Measurements from ENCODE around the gene SCAPER. TPM values are rescaled to one million over a fixed set of nuclear protein-coding genes. Genes with fewer than 3 reads are reported as not detected.

Gene SCAPER
- total and polyA plus RNA-seq, 2 donors (not counting 1 experiment from before 2014, with no cell fraction given) = 8.3 to 61.6 TPM

GRCh38 chr15:76553102-76553501 is 352.0 kb downstream of the SCAPER start:
- no peak overlapping the region for H3K9ac ChIP-seq (ENCODE audit: low read length)
- ChIA-PET POLR2A (no interaction called here), CTCF (no interaction called here)
- peaks cover 0 to 8% (median 1%) of the 10 kb centered on the region in 3 donors for H3K9me3 ChIP-seq (ENCODE audit: control extremely low read depth in 1 of 3, control insufficient read depth in 2 of 3, insufficient read depth in 1 of 3, low read length in 2 of 3)
- H3K9me3 Mint-ChIP-seq (ENCODE audit: insufficient read depth) = peaks cover 9% of the 10 kb centered on the region
- no peaks in the 10 kb centered on the region for H3K79me2 ChIP-seq (ENCODE audit: control insufficient read depth, insufficient read depth, low read length)
- ATAC-seq (ENCODE audit: low read depth) (no peak), DNase-seq (no peak)
- no peaks in the 10 kb centered on the region for H3K4me1 ChIP-seq (ENCODE audit: control insufficient read depth in 2 of 2, insufficient read depth in 2 of 2, low read length in 2 of 2)
- no peak overlapping the region for H3K4me2 ChIP-seq (replicated peaks; ENCODE audit: low read depth, low read length, poor library complexity, severe bottlenecking)
- H3K27ac Mint-ChIP-seq = no peak overlapping the region
- no peak overlapping the region for H3K27ac ChIP-seq (ENCODE audit: low read length in 2 of 2)
- H4K20me1 ChIP-seq (ENCODE audit: control insufficient read depth, insufficient read depth, low read length, poor library complexity, severe bottlenecking) = no peaks in the 10 kb centered on the region
- no peaks in the 10 kb centered on the region for H3K27me3 Mint-ChIP-seq
- no peak overlapping the region for H3K4me3 Mint-ChIP-seq
- H3K4me1 Mint-ChIP-seq = no peaks in the 10 kb centered on the region
- no peaks in the 10 kb centered on the region for H3K36me3 ChIP-seq (replicated peaks in 1 of 2; ENCODE audit: control extremely low read depth in 1 of 2, control insufficient read depth in 1 of 2, extremely low read depth in 1 of 2, insufficient read depth in 2 of 2, low read length in 1 of 2)
- H3K27me3 ChIP-seq (replicated peaks in 1 of 4; ENCODE audit: control extremely low read depth in 1 of 4, control insufficient read depth in 3 of 4, insufficient read depth in 4 of 4, low read length in 3 of 4) = no peaks in the 10 kb centered on the region
- H2AFZ ChIP-seq (ENCODE audit: insufficient read depth, low read depth, low read length, poor library complexity, severe bottlenecking) = no peak overlapping the region
- TF ChIP-seq CTCF (IDR thresholded peaks at IDR 0.05) (no peak), EZH2 (IDR thresholded peaks at IDR 0.05; ENCODE audit: borderline replicate concordance, insufficient read depth, low read depth, low read length, poor library complexity, severe bottlenecking) (no peak)
- intact Hi-C loops (cut with micrococcal nuclease) = no loop called here
- no peak overlapping the region for H3K4me3 ChIP-seq (ENCODE audit: control extremely low read depth in 1 of 5, extremely low read depth in 1 of 5, insufficient read depth in 1 of 5, low read depth in 2 of 5, low read length in 4 of 5)
- 95% methylated on average over 3 of the region's 5 CpGs for WGBS (ENCODE audit: insufficient coverage)

- H3K9me3 ChIP-seq (ENCODE audit: control extremely low read depth in 1 of 3, control insufficient read depth in 2 of 3, insufficient read depth in 1 of 3, low read length in 2 of 3) = peaks cover 0 to 1% (median 0%) of the 10 kb centered on the region in 3 donors
- CTCF ChIA-PET = no interaction called here
- Mint-ChIP-seq H3K27ac (no peak overlapping the region), H3K9me3 (ENCODE audit: insufficient read depth) (peaks cover 3% of the 10 kb centered on the region), H3K27me3 (no peaks in the 10 kb centered on the region), H3K4me1 (no peaks in the 10 kb centered on the region), H3K4me3 (no peak overlapping the region)
- no peaks in the 10 kb centered on the region for H4K20me1 ChIP-seq (ENCODE audit: control insufficient read depth, insufficient read depth, low read length, poor library complexity, severe bottlenecking)
- intact Hi-C loops (cut with micrococcal nuclease) = no loop called here
- H3K9ac ChIP-seq (ENCODE audit: low read length) = no peak overlapping the region
- H3K4me1 ChIP-seq (ENCODE audit: control insufficient read depth in 2 of 2, insufficient read depth in 2 of 2, low read length in 2 of 2) = no peaks in the 10 kb centered on the region
- WGBS (ENCODE audit: insufficient coverage) = no CpG with 5 or more reads among the region's 2 CpGs
- no peak overlapping the region for H2AFZ ChIP-seq (ENCODE audit: insufficient read depth, low read depth, low read length, poor library complexity, severe bottlenecking)
- no peak overlapping the region for H3K4me2 ChIP-seq (replicated peaks; ENCODE audit: low read depth, low read length, poor library complexity, severe bottlenecking)
- no peaks in the 10 kb centered on the region for H3K36me3 ChIP-seq (replicated peaks in 1 of 2; ENCODE audit: control extremely low read depth in 1 of 2, control insufficient read depth in 1 of 2, extremely low read depth in 1 of 2, insufficient read depth in 2 of 2, low read length in 1 of 2)
- TF ChIP-seq CTCF (IDR thresholded peaks at IDR 0.05) (no peak), EZH2 (IDR thresholded peaks at IDR 0.05; ENCODE audit: borderline replicate concordance, insufficient read depth, low read depth, low read length, poor library complexity, severe bottlenecking) (no peak)
- H3K27ac ChIP-seq (ENCODE audit: low read length in 2 of 2) = no peak overlapping the region
- POLR2A ChIA-PET = no interaction called here
- H3K79me2 ChIP-seq (ENCODE audit: control insufficient read depth, insufficient read depth, low read length) = no peaks in the 10 kb centered on the region
- ATAC-seq (ENCODE audit: low read depth) (no peak), DNase-seq (no peak)
- H3K27me3 ChIP-seq (replicated peaks in 1 of 4; ENCODE audit: control extremely low read depth in 1 of 4, control insufficient read depth in 3 of 4, insufficient read depth in 4 of 4, low read length in 3 of 4) = no peaks in the 10 kb centered on the region
- H3K4me3 ChIP-seq (ENCODE audit: control extremely low read depth in 1 of 5, extremely low read depth in 1 of 5, insufficient read depth in 1 of 5, low read depth in 2 of 5, low read length in 4 of 5) = no peak overlapping the region
Observed at GRCh38 chr15:76546805-76547204, 358.3 kb downstream of the SCAPER start.
